NCI-H146 treated with DMSO at 0.1 percent for 48 hours (cell line): ENCODE data around the gene CMPK2.

Experiments
- DNase-seq: peaks from one replicate; lab custom pipeline; 2025; ENCODE audit not compliant: unreplicated experiment; lab: John Stamatoyannopoulos, UW

CMPK2 gene

GRCh38 chr2:6845312-6845711, 20.4 kb downstream of the CMPK2 start:
- no peak for DNase-seq

DNA sequence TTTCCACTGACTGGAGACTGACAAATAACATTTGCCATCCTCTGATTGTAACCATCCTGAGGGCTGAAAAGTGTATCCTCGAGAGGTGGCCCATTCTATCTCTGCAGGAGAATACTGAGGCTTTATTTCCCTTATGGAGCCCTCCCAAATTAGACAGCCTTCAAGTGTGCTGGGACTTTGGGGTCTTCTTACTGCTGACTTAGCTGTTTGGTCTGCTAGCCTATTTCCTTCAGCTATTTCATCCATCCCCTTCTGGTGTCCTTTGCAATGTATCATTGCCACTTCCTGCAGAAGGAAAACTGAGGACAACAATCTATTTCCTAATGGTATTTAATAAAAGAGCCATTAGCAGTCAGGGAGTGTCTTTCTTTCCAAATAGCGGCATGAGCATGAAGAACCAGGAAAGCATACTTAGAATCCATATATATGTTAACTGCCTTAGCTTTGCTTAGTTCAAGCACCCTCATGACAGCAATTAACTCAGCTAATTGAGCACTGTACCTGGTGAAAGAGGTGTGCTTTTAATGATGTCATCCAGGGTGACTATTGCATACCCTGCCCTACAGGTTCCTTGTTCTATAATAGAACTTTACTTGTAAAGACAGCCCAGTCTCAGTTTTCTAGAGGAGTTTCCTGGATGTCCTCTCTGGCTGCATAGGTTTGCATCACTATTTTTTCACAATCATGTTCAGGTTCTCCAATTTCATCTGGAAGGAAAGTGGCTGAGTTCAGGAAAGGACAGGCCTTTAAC, 24.0 kb downstream of the CMPK2 start:
- no peak for DNase-seq

DNA sequence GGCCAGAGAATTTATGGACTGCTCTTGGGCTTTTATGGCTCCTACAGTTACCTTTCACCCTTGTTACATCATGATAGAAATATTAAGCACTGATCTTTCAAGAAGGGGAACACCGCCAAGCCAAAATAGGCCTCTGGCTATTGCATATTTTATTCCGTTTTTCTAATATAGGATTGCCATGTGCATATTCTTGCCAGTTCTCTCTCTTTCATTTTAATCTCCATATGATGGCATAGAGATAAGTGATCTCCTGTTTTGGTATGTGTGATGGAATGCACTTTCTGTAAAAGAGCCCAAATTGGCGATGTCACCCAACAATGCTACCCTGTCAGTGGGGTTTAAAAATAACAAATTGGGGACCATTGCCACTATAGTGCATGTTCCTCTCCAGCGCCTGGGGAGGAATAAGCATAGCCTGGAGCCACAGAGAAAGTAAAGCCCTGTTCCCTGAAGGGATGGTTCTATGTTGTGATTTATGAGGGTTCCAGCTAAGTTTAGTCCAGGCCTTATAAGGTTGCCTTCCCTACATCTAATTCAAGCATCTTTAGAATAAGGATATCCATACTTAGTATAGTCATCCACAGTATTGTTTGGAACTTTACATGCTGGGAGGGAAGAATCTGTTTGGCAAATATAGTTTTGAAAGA, 26.9 kb downstream of the CMPK2 start:
- DNase-seq: no peak

DNA sequence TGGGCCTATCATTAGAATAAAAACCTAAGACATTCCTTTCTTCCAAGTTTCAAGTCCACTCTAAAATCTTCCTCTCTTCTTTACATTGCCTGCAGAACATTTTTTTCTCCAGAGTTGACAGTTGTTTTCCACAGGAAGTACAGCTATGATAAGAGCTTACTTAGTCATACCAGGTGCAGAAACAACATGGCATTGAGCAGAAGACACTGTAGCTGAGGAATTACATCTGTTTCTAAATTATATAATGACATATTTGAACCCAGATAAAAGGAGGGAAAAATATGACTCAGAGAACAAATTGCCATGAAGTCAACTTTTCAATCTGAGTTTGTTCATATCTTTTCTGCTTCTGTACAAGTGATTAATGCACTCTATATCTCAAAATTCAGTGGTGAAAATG, 30.2 kb downstream of the CMPK2 start:
- DNase-seq: no peak

GRCh38 chr2:6834163-6834562, 31.5 kb downstream of the CMPK2 start:
- no peak for DNase-seq

- no peak for DNase-seq
These were observed 32.5 kb downstream of the CMPK2 start for GRCh38 chr2:6833300-6833604.

GRCh38 chr2:6832596-6833299, 33.0 kb downstream of the CMPK2 start:
- DNase-seq: no peak

DNA sequence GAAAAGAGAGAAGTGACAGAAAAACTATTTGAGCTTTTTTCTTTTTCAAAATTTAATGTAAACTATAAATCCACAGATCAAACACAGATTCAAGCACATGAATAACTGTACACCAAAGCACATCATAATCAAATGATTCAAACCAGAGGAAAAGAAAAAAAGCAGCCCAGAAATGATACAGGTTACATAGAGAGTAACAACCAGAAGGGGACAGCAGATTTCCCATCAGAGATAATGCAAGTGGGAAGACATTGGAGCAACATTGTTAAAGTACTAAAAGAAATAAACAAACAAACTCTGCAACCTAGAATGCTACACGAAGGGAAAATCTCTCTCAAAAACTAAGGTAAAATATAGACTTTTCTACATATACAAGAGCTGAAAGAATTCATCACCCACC, 34.5 kb downstream of the CMPK2 start:
- no peak for DNase-seq

GRCh38 chr2:6828299-6828584, 37.5 kb downstream of the CMPK2 start:
- DNase-seq: peak; percentile 33

DNA sequence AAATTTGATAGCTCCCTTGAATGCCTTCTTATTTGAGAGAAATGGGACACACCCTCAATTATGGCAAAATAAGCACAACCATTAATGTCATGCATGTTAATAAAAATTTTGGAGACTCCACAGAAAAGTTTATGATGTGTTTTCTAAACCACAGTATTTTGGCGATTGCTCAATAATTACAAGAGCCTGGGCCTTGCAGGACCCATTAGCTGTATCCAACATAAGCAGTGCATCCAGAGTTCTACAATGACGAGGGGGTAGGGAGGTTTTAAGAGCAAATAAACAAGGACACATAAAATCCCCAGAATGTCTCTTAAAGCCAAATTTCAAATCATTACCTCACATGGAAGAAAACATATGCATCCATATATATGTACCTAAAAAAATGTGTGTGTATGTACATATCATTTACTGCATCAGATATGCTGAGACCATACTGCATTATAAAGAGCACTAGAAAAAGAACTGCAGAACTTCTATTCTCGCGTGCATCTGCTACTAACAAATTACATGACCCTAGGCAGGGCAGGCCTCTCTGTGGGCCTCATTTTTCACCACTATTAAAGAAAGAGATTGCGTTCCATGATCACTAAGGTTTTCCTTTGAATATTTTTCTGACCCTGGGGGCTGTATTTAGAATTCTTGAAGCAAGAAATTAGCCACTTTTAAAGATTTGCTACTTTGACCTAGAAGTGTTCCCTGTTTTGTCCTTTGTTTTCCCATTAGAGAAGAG, 38.0 kb downstream of the CMPK2 start:
- no peak for DNase-seq

GRCh38 chr2:6826081-6826913, 39.4 kb downstream of the CMPK2 start:
- DNase-seq: peak; percentile 52

GRCh38 chr2:6824962-6825361, 40.7 kb downstream of the CMPK2 start:
- no peak for DNase-seq

DNA sequence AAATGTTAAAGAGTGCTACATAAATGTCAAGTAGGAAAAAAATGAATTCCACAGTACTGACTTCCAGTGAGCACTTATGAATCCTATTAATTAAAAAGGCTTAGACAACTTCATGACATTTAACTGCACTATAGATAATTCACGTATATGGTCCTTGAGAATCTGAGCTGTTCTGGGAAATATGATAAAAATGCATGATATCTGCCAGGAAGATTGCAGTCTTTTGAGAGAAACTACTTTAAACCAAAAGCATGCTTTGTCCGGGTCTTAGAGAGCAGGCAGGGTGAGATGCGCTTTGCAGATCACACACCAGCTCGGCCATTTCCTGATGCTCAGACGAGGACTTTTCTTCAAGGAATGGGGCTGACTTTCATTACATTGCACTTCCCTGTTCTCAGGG, 42.6 kb downstream of the CMPK2 start:
- DNase-seq: no peak

GRCh38 chr2:6822406-6822805, 43.3 kb downstream of the CMPK2 start:
- no peak for DNase-seq

- no peak for DNase-seq
These were observed 44.7 kb downstream of the CMPK2 start for GRCh38 chr2:6820903-6821584.

DNA sequence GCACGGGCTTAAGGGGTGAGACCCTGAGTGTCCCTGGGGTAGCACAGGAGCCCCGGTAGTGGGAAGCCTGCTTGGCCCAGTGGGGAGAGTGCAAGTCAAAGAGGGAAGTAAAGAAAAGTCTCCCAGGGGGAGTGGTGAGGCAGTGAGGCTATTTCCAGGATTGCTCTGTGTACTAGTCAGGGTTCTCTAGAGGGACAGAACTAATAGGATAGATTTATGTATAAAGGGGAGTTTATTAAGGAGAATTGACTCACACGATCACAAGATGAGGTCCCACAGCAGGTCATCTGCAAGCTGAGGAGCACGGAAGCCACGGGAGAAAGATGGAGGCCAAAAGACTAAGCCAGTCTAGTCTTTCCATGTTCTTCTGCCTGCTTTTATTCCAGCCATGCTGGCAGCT, 45.5 kb downstream of the CMPK2 start:
- no peak for DNase-seq

- no peak for DNase-seq
These were observed 46.0 kb downstream of the CMPK2 start for GRCh38 chr2:6819668-6820067.

DNA sequence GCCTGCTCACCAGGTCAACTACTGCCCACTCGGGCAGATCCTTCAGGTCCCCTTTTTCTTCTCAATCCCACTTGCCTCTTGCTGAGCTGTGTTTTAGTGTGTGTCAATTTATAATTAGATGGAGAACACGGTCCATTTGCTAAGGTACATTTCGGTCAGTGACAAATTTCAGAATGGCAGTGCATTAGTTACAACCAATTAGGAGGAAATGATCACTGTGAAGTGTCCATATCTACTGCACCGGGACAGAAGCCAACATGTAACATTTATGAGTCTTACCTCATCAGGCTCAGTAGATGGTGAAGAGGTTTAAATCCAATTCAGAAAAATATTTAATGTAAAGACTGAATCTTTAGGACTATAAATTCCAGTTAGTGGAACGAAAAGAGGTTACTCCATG, 47.7 kb downstream of the CMPK2 start:
- DNase-seq: no peak

DNA sequence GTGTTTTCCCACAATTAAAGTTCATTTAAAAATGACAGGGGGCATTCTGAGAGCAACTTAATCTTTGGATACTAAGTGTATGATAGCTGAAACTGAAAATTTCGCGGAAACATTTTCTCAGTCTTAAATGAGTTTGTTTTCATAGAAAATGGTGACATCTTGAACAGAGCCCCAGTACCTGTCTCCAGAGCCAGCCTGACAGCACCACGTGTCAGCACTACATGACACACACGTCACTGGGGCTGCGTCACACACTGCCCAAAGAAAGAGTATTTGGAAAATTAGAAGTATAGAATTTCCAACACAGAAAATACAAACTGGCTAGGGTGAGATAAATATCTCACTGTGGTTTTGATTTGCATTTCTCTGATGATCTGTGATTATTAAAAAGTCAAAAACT, 50.8 kb downstream of the CMPK2 start:
- DNase-seq: no peak

DNA sequence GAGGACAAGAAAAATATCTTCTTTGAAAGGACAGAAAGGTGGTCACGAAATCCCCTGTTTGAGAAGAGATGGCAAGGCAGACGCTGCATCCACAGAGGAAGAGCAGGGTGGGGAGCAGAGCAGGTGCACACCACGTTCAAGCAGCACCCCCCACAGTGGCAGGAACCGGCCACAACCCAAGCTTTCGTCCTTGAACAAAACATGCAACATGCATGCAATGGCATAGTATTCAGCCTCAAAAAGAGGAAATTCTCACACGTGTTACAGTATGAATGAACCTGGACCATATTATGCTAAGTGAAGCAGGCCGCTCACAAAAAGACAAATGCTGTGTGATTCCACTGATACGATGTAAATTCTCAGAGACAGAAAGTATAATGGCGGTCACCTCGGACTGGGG, 51.4 kb downstream of the CMPK2 start:
- no peak for DNase-seq

GRCh38 chr2:6813573-6813972, 52.1 kb downstream of the CMPK2 start:
- no peak for DNase-seq
